HTERT RPE-1 (cell line): ENCODE results near the gene ZNF358.

Experiments
- in situ Hi-C: fragments of 300-500 bp; cut with MboI; formaldehyde crosslinking; loops from 4 replicates; pipeline ENCODE4 v1.14.3; 2020; ENCODE audit warnings: low sequenced_read_pairs

Gene ZNF358

GRCh38 chr19:7515645-7516151 lies at the start of gene ZNF358:
ZNF358 (plus strand) TSS chr19:7516103; CDS start chr19:7519243, 3,140 bp downstream.
- in situ Hi-C loops: no loop called here

GRCh38 chr19:7467009-7467989 lies 48.6 kb upstream of the ZNF358 start:
- in situ Hi-C loops: no loop called here

GRCh38 chr19:7468840-7469239 lies 47.1 kb upstream of the ZNF358 start:
- in situ Hi-C loops: no loop called here

GRCh38 chr19:7469669-7470285 lies 46.1 kb upstream of the ZNF358 start:
- in situ Hi-C loops: no loop called here

- in situ Hi-C loops: no loop called here
These were observed 45.2 kb upstream of the ZNF358 start for GRCh38 chr19:7470540-7471305.

- in situ Hi-C loops: no loop called here
These were observed 43.9 kb upstream of the ZNF358 start for GRCh38 chr19:7471696-7472615.

GRCh38 chr19:7475665-7476064 lies 40.2 kb upstream of the ZNF358 start:
- in situ Hi-C loops: no loop called here

GRCh38 chr19:7476241-7476640 lies 39.7 kb upstream of the ZNF358 start:
- in situ Hi-C loops: no loop called here

- in situ Hi-C loops: no loop called here
These were observed 39.0 kb upstream of the ZNF358 start for GRCh38 chr19:7476777-7477494.

- in situ Hi-C loops: no loop called here
These were observed 38.1 kb upstream of the ZNF358 start for GRCh38 chr19:7477758-7478157.

GRCh38 chr19:7478173-7478842 lies 37.6 kb upstream of the ZNF358 start:
- in situ Hi-C loops: no loop called here

- in situ Hi-C loops: no loop called here
These were observed 37.1 kb upstream of the ZNF358 start for GRCh38 chr19:7478843-7479227.

- in situ Hi-C loops: no loop called here
These were observed 35.5 kb upstream of the ZNF358 start for GRCh38 chr19:7480222-7480969.

- in situ Hi-C loops: no loop called here
These were observed 35.0 kb upstream of the ZNF358 start for GRCh38 chr19:7480970-7481255.

GRCh38 chr19:7482584-7483439 lies 33.1 kb upstream of the ZNF358 start:
- in situ Hi-C loops: no loop called here

- in situ Hi-C loops: no loop called here
These were observed 32.1 kb upstream of the ZNF358 start for GRCh38 chr19:7483720-7484201.

- in situ Hi-C loops: no loop called here
These were observed 29.0 kb upstream of the ZNF358 start for GRCh38 chr19:7486923-7487322.
